Activated CD4-positive, alpha-beta T cell treated with anti-CD3 and anti-CD28 coated beads, Interleukin-2, amount 10 ng/mL, durations not matched to agents 24 days and 14 days (primary cell): Measurements from ENCODE around the gene SUMF1. TPM values are rescaled to one million over a fixed set of nuclear protein-coding genes. Genes with fewer than 3 reads are reported as not detected.
"Not testable (repeated sequence)": the region's sequence is repeated elsewhere in the genome, so short reads cannot be mapped to it uniquely, and the experiment has no call there.

Experiments used
- DNase-seq: peaks from one replicate; pipeline ENCODE4 v3.0.0; 2022
- H3K27ac Mint-ChIP-seq: one replicate; pipeline ENCODE4 v1.8.0; 2022; ENCODE audit warnings: mild to moderate bottlenecking, mixed read lengths
- H3K27me3 Mint-ChIP-seq: one replicate; pipeline ENCODE4 v1.8.0; 2022; ENCODE audit warnings: mixed read lengths
- H3K36me3 Mint-ChIP-seq: one replicate; pipeline ENCODE4 v1.8.0; 2022; ENCODE audit warnings: low read depth, mild to moderate bottlenecking, mixed read lengths
- H3K4me1 Mint-ChIP-seq: one replicate; pipeline ENCODE4 v1.8.0; 2021; ENCODE audit warnings: mixed read lengths
- H3K4me3 Mint-ChIP-seq: one replicate; pipeline ENCODE4 v1.8.0; 2022; ENCODE audit warnings: mild to moderate bottlenecking, moderate library complexity, mixed read lengths
- H3K9me3 Mint-ChIP-seq: one replicate; pipeline ENCODE4 v1.8.0; 2021; ENCODE audit warnings: mixed read lengths
- intact Hi-C: fragments of 100-400 bp; cut with micrococcal nuclease; formaldehyde crosslinking; loops from one replicate; pipeline ENCODE4 v1.15.1; 2023
- total RNA-seq: library from RNA; stranded (reverse); gene quantifications from 2 replicates; pipeline ENCODE4 v1.2.3, GENCODE V29; 2022

SUMF1 gene
- total RNA-seq, 1 donor from 2014 or later, result 7.4 TPM

DNA sequence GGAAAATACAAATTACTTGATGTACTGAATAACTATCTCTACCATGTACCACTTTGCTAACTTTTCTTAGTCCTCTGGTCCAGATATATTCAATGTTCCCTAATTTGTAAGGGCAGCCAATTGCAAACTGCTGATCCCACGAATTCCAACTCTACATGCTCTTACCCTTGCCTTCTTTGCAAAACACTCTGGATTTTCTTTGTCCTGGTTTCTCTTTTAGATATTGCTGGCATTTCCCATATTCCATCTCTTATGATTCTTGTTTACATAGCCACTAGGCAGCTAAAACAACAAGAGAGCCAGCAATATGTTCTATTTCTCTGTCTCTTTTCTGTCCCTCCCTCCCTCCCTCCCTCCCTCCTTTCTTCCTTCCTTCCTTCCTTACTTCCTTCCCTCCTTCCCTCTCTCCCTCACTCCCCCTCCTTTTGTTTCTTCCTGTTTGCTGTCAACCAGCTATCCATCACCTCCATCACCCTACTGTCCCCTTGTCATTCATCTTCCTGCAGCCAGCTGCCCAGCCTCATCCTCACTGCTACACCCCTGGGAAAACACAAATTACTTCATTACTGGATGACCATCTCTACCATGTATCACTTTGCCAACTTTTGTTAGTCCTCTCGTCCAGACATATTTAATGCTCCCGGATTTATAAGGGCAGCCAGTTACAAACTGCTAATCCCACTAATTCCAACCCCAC lies 130.1 kb downstream of the SUMF1 start:
- peaks cover 5% of the 10 kb centered on the region for H3K4me1 Mint-ChIP-seq
- no peak for DNase-seq
- no peak overlapping the region for H3K27ac Mint-ChIP-seq
- no peak overlapping the region for H3K4me3 Mint-ChIP-seq
- intact Hi-C loops, result no loop called here
- peaks cover 16% of the 10 kb centered on the region for H3K27me3 Mint-ChIP-seq
- H3K36me3 Mint-ChIP-seq, result no peaks in the 10 kb centered on the region
- H3K9me3 Mint-ChIP-seq, result no peaks in the 10 kb centered on the region

DNA sequence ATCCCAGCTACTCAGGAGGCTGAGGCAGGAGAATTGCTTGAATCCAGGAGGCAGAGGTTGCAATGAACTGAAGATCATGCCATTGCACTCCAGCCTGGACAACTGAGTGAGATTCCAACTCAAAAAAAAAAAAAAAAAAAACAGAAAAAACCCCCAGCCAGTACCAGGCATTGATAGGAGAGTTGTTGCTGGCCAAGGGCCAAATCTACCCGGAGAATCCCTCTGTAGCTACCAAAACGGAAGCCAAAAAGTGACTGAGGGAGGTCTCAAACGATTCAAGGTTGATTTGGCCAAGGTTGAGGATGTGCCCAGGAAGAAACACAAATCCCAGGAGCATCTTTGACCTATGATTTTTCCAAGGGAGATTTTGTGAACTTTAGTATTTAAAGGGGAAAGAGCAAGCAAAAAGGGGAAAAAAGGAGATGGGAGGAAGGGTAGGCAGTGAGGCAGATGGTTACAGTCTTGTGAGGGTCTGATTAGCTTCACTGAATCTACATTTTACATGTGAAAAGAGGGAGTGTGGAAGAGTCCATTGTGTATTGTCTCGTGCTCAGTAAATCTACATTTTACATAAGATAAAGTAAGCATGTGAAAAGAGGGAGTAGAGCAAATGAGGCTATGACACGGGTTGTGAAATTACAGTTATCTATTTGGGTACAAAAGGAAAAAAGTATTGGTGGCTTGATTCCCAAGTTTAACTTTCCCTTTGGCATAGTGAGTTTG lies 131.1 kb downstream of the SUMF1 start:
- Mint-ChIP-seq H3K36me3 (no peaks in the 10 kb centered on the region), H3K27ac (no peak overlapping the region), H3K27me3 (peaks cover 16% of the 10 kb centered on the region), H3K4me3 (no peak overlapping the region), H3K4me1 (peaks cover 5% of the 10 kb centered on the region), H3K9me3 (no peaks in the 10 kb centered on the region)
- no peak for DNase-seq
- intact Hi-C loops, result no loop called here

GRCh38 chr3:4334548-4334947 lies 132.5 kb downstream of the SUMF1 start:
- no peaks in the 10 kb centered on the region for H3K36me3 Mint-ChIP-seq
- no peaks in the 10 kb centered on the region for H3K4me1 Mint-ChIP-seq
- peaks cover 7% of the 10 kb centered on the region for H3K9me3 Mint-ChIP-seq
- H3K27ac Mint-ChIP-seq, result no peak overlapping the region
- DNase-seq, result no peak
- no peak overlapping the region for H3K4me3 Mint-ChIP-seq
- H3K27me3 Mint-ChIP-seq, result peaks cover 16% of the 10 kb centered on the region
- intact Hi-C loops, result no loop called here

DNA sequence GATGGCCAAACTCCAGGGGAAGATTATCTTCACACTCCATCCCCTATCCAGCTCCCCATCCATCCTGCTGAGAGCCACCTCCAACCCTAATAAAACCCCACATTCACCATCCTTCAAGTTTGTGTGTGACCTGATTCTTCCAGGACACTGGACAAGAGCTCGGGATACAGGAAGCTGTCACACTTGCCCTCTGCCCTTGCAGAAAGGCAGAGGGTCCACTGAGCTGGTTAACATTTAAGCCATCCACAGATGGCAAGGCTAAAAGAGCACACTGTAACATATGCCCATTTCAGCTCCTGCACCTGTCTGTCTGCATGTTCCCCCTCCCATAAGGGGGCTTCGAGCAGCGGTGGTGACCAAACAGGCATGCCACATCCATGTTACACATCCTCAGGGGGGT lies 134.1 kb downstream of the SUMF1 start:
- H3K4me1 Mint-ChIP-seq, result no peaks in the 10 kb centered on the region
- H3K27me3 Mint-ChIP-seq, result peaks cover 16% of the 10 kb centered on the region
- no peak overlapping the region for H3K4me3 Mint-ChIP-seq
- intact Hi-C loops, result no loop called here
- no peak overlapping the region for H3K27ac Mint-ChIP-seq
- DNase-seq, result no peak
- H3K9me3 Mint-ChIP-seq, result peaks cover 7% of the 10 kb centered on the region
- no peaks in the 10 kb centered on the region for H3K36me3 Mint-ChIP-seq

- Mint-ChIP-seq H3K4me1 (no peaks in the 10 kb centered on the region), H3K27ac (no peak overlapping the region), H3K27me3 (peaks cover 14% of the 10 kb centered on the region), H3K9me3 (peaks cover 7% of the 10 kb centered on the region), H3K36me3 (no peaks in the 10 kb centered on the region), H3K4me3 (no peak overlapping the region)
- intact Hi-C loops, result no loop called here
- DNase-seq, result no peak
These were observed 134.5 kb downstream of the SUMF1 start for GRCh38 chr3:4332574-4332973.

DNA sequence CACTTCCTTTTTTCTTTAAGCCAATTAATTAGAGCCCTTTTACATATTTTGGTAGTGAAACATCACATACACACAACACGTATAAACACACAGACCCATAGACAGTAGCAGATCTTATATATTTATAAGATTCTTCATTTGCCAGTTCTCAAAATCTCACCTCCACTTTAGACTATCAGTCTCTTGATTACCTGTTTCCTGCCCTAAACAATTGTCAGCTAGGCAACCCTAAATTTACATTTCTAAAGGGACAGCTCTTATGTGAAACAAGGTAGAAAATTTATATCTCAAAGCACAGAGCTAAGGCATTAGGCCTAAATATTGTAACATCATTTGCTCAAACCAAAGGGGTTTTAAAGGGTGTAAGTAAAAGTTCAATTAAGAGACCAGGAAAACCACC lies 135.0 kb downstream of the SUMF1 start:
- peaks cover 7% of the 10 kb centered on the region for H3K9me3 Mint-ChIP-seq
- no peak overlapping the region for H3K27ac Mint-ChIP-seq
- intact Hi-C loops, result no loop called here
- no peaks in the 10 kb centered on the region for H3K4me1 Mint-ChIP-seq
- H3K4me3 Mint-ChIP-seq, result no peak overlapping the region
- DNase-seq, result no peak
- no peaks in the 10 kb centered on the region for H3K36me3 Mint-ChIP-seq
- H3K27me3 Mint-ChIP-seq, result peaks cover 10% of the 10 kb centered on the region

- H3K27me3 Mint-ChIP-seq, H3K9me3 Mint-ChIP-seq, H3K36me3 Mint-ChIP-seq, DNase-seq, H3K4me3 Mint-ChIP-seq, H3K27ac Mint-ChIP-seq, intact Hi-C loops, H3K4me1 Mint-ChIP-seq: not testable (repeated sequence)
These were observed 137.3 kb downstream of the SUMF1 start for GRCh38 chr3:4329806-4330205.

GRCh38 chr3:4326868-4327267 lies 140.2 kb downstream of the SUMF1 start:
- Mint-ChIP-seq H3K4me1 (no peaks in the 10 kb centered on the region), H3K4me3 (no peak overlapping the region), H3K27ac (no peak overlapping the region), H3K36me3 (no peaks in the 10 kb centered on the region), H3K27me3 (no peaks in the 10 kb centered on the region), H3K9me3 (peaks cover 7% of the 10 kb centered on the region)
- DNase-seq, result no peak
- intact Hi-C loops, result no loop called here

GRCh38 chr3:4323246-4324027 lies 143.6 kb downstream of the SUMF1 start:
- no peak overlapping the region for H3K27ac Mint-ChIP-seq
- no peaks in the 10 kb centered on the region for H3K4me1 Mint-ChIP-seq
- H3K36me3 Mint-ChIP-seq, result no peaks in the 10 kb centered on the region
- no peaks in the 10 kb centered on the region for H3K9me3 Mint-ChIP-seq
- DNase-seq, result no peak
- intact Hi-C loops, result no loop called here
- H3K4me3 Mint-ChIP-seq, result no peak overlapping the region
- no peaks in the 10 kb centered on the region for H3K27me3 Mint-ChIP-seq

- no peak for DNase-seq
- no peaks in the 10 kb centered on the region for H3K9me3 Mint-ChIP-seq
- intact Hi-C loops, result no loop called here
- H3K27me3 Mint-ChIP-seq, result no peaks in the 10 kb centered on the region
- no peak overlapping the region for H3K4me3 Mint-ChIP-seq
- H3K36me3 Mint-ChIP-seq, result no peaks in the 10 kb centered on the region
- H3K4me1 Mint-ChIP-seq, result no peaks in the 10 kb centered on the region
- H3K27ac Mint-ChIP-seq, result no peak overlapping the region
These were observed 144.4 kb downstream of the SUMF1 start for GRCh38 chr3:4322635-4323034.

- H3K36me3 Mint-ChIP-seq, result peaks cover 3% of the 10 kb centered on the region
- H3K4me1 Mint-ChIP-seq, result no peaks in the 10 kb centered on the region
- H3K27me3 Mint-ChIP-seq, result no peaks in the 10 kb centered on the region
- no peak overlapping the region for H3K4me3 Mint-ChIP-seq
- intact Hi-C loops, result no loop called here
- no peak for DNase-seq
- H3K9me3 Mint-ChIP-seq, result no peaks in the 10 kb centered on the region
- H3K27ac Mint-ChIP-seq, result no peak overlapping the region
These were observed 145.3 kb downstream of the SUMF1 start for GRCh38 chr3:4321732-4322131.

- no peak overlapping the region for H3K4me3 Mint-ChIP-seq
These were observed 146.8 kb downstream of the SUMF1 start for GRCh38 chr3:4320096-4320911.

GRCh38 chr3:4314688-4315087 lies 152.4 kb downstream of the SUMF1 start:
- H3K27me3 Mint-ChIP-seq, result no peaks in the 10 kb centered on the region

More at GRCh38 chr3:4320096-4320911, 146.8 kb downstream of the SUMF1 start:
- intact Hi-C loops, result no loop called here
- Mint-ChIP-seq H3K36me3 (peaks cover 6% of the 10 kb centered on the region), H3K4me1 (no peaks in the 10 kb centered on the region), H3K27ac (no peak overlapping the region), H3K27me3 (no peaks in the 10 kb centered on the region), H3K9me3 (no peaks in the 10 kb centered on the region)
- no peak for DNase-seq

More at GRCh38 chr3:4314688-4315087, 152.4 kb downstream of the SUMF1 start:
- Mint-ChIP-seq H3K27ac (no peak overlapping the region), H3K4me1 (peaks cover 3% of the 10 kb centered on the region), H3K9me3 (no peaks in the 10 kb centered on the region), H3K4me3 (no peak overlapping the region), H3K36me3 (peaks cover 15% of the 10 kb centered on the region)
- no peak for DNase-seq
- intact Hi-C loops, result no loop called here
